SU-DHL-6 (cell line): ENCODE data around the gene RPL7A.

Experiments
- EZH2phosphoT487 ChIP-seq: fragments of 200-600 bp; sonication (generic), shearing (Covaris generic); conservative IDR thresholded peaks from 2 replicates; pipeline ENCODE4 v1.6.1; 2018; ENCODE audit warnings: mild to moderate bottlenecking, antibody characterized with exemption, low read length, moderate library complexity, mixed read lengths
- TF ChIP-seq, protein P1 (sequence below): fragments of 200-600 bp; sonication (generic); IDR thresholded peaks from one replicate; pipeline ENCODE4 v1.5.1; 2017; ENCODE audit warnings: antibody characterized with exemption, mild to moderate bottlenecking, low read length, moderate library complexity; ENCODE audit not compliant: insufficient read depth, poor library complexity, severe bottlenecking

DNA sequence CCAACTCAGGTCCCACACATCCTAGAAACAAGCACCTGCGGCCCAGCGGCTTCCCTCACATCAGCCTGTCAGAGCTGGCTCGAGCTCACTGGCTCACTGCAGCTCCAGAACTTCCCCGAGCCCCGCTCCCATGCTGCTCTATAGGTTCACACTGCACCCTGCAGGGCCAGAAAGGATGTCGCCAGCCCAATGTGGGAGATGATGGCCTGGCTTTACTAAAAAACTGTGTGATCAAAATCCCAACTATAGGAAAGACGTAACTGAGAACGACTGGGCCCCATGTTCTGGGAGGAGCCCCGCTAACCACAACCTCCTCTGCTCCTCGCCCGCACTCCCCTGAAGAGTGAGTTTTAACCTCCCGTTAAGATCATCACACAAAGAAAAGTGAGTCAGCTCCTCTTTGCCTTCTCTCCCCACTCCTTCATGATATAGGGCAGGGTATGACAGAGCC, 23.3 kb downstream of the RPL7A start:
- TF ChIP-seq, protein P1, sequence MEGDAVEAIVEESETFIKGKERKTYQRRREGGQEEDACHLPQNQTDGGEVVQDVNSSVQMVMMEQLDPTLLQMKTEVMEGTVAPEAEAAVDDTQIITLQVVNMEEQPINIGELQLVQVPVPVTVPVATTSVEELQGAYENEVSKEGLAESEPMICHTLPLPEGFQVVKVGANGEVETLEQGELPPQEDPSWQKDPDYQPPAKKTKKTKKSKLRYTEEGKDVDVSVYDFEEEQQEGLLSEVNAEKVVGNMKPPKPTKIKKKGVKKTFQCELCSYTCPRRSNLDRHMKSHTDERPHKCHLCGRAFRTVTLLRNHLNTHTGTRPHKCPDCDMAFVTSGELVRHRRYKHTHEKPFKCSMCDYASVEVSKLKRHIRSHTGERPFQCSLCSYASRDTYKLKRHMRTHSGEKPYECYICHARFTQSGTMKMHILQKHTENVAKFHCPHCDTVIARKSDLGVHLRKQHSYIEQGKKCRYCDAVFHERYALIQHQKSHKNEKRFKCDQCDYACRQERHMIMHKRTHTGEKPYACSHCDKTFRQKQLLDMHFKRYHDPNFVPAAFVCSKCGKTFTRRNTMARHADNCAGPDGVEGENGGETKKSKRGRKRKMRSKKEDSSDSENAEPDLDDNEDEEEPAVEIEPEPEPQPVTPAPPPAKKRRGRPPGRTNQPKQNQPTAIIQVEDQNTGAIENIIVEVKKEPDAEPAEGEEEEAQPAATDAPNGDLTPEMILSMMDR: no peak
- no peak for TF ChIP-seq EZH2phosphoT487
